WERI-Rb-1 (cell line): Measurements from ENCODE around the gene KDM4B.

ENCODE experiments used
- DNase-seq: peaks from one replicate; pipeline ENCODE4 v3.0.0-alpha.2; 2020
- H3K27ac ChIP-seq: fragments of 250-450 bp; sonication (Bioruptor Pico); 2 replicates; pipeline ENCODE4 v1.5.1; 2020; ENCODE audit warnings: mild to moderate bottlenecking, moderate library complexity
- H3K27me3 ChIP-seq: fragments of 250-450 bp; sonication (Bioruptor Pico); 2 replicates; pipeline ENCODE4 v1.5.1; 2021; ENCODE audit warnings: mild to moderate bottlenecking, low read depth, moderate library complexity; ENCODE audit not compliant: insufficient read depth, severe bottlenecking
- H3K36me3 ChIP-seq: fragments of 250-450 bp; sonication (Bioruptor Pico); 2 replicates; pipeline ENCODE4 v1.5.1; 2020; ENCODE audit warnings: mild to moderate bottlenecking, moderate library complexity
- H3K4me3 ChIP-seq: 2 replicates; pipeline ENCODE4 v1.5.1; 2011; ENCODE audit warnings: low read depth, mild to moderate bottlenecking, control low read depth, low read length
- H3K9me3 ChIP-seq: fragments of 250-450 bp; sonication (Bioruptor Pico); 2 replicates; pipeline ENCODE4 v1.5.1; 2021; ENCODE audit warnings: mild to moderate bottlenecking, moderate library complexity; ENCODE audit not compliant: severe bottlenecking
- CTCF ChIP-seq: IDR thresholded peaks from 2 replicates; pipeline ENCODE4 v1.5.1; 2011; ENCODE audit warnings: low read depth, mild to moderate bottlenecking, control low read depth, inconsistent platforms, low read length

The KDM4B gene

DNA sequence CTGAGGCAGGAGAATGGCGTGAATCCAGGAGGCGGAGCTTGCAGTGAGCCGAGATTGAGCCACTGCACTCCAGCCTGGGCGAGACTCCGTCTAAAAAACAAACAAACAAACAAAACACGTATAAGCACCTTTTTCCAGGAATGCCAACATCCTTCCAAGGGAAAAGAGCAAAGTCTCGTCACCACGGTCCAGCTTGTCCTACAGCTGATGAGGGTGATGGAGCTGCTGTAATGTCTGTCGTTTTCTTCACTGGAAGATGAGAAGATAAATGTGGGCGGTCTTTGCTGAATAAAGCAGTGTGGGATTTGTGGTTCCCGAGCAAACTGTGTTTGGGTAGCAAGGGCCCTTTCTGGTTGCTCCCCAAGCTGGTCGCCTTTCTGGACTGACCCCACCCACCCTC is 205.1 kb downstream of the KDM4B start:
- DNase-seq: no peak
- peaks cover 2% of the 10 kb centered on the region for H3K9me3 ChIP-seq
- no peak overlapping the region for H3K4me3 ChIP-seq
- no peak for TF ChIP-seq CTCF
- H3K27ac ChIP-seq: no peak overlapping the region
- H3K36me3 ChIP-seq: no peaks in the 10 kb centered on the region
- no peaks in the 10 kb centered on the region for H3K27me3 ChIP-seq

GRCh38 chr19:5177745-5178450 is 209.0 kb downstream of the KDM4B start:
- DNase-seq: no peak
- Histone ChIP-seq H3K9me3 (peaks cover 2% of the 10 kb centered on the region), H3K27ac (no peak overlapping the region), H3K27me3 (no peaks in the 10 kb centered on the region), H3K4me3 (no peak overlapping the region), H3K36me3 (no peaks in the 10 kb centered on the region)
- no peak for TF ChIP-seq CTCF

GRCh38 chr19:5178841-5179240 is 209.9 kb downstream of the KDM4B start:
- no peak overlapping the region for H3K27ac ChIP-seq
- no peak for TF ChIP-seq CTCF
- no peak overlapping the region for H3K4me3 ChIP-seq
- no peak for DNase-seq
- no peaks in the 10 kb centered on the region for H3K36me3 ChIP-seq
- H3K27me3 ChIP-seq: no peaks in the 10 kb centered on the region
- peaks cover 2% of the 10 kb centered on the region for H3K9me3 ChIP-seq

- Histone ChIP-seq H3K4me3 (no peak overlapping the region), H3K9me3 (peaks cover 2% of the 10 kb centered on the region), H3K27ac (no peak overlapping the region), H3K36me3 (no peaks in the 10 kb centered on the region), H3K27me3 (no peaks in the 10 kb centered on the region)
- no peak for DNase-seq
- no peak for TF ChIP-seq CTCF
Observed at GRCh38 chr19:5179256-5179655, 210.3 kb downstream of the KDM4B start.

DNA sequence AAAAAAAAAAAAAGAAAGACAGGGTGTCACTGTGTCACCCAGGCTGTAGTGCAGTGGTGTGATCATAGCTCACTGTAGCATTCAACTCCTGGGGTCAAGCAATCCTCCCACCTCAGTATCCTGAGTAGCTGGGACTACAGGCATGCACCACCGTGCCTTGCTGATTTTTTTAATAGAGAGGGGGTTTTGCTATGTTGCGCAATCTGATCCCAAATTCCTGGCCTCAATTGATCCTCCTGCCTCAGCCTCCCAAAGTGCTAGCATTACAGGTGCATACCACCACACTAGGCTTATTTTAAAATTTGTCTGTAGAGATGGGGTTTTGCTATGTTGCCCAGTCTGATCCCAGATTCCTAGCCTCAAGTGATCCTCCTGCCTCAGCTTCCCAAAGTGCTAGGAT is 212.4 kb downstream of the KDM4B start:
- Histone ChIP-seq H3K36me3 (no peaks in the 10 kb centered on the region), H3K9me3 (no peaks in the 10 kb centered on the region), H3K27ac (no peak overlapping the region), H3K4me3 (no peak overlapping the region), H3K27me3 (no peaks in the 10 kb centered on the region)
- no peak for DNase-seq
- TF ChIP-seq CTCF: no peak

- H3K27me3 ChIP-seq: no peaks in the 10 kb centered on the region
- TF ChIP-seq CTCF: no peak
- no peaks in the 10 kb centered on the region for H3K36me3 ChIP-seq
- DNase-seq: no peak
- H3K9me3 ChIP-seq: no peaks in the 10 kb centered on the region
- no peak overlapping the region for H3K4me3 ChIP-seq
- no peak overlapping the region for H3K27ac ChIP-seq
Observed at GRCh38 chr19:5182751-5183150, 213.8 kb downstream of the KDM4B start.
